ENCODE results near the gene SETBP1. TPM values are rescaled to one million over a fixed set of nuclear protein-coding genes. Genes with fewer than 3 reads are reported as not detected.

SETBP1 gene
- total RNA-seq, 1 experiment from 2014 or later, result 1.0 TPM

GRCh38 chr18:44841752-44842587 is 161.3 kb downstream of the SETBP1 start:
- no peak for DNase-seq (ENCODE audit: low read depth)

- DNase-seq (ENCODE audit: low read depth), result no peak
Observed at GRCh38 chr18:44842588-44843412, 162.1 kb downstream of the SETBP1 start.

- DNase-seq (ENCODE audit: low read depth), result no peak
Observed at GRCh38 chr18:44844486-44844885, 163.8 kb downstream of the SETBP1 start.

GRCh38 chr18:44846450-44846849 is 165.8 kb downstream of the SETBP1 start:
- DNase-seq (ENCODE audit: low read depth), result no peak

DNA sequence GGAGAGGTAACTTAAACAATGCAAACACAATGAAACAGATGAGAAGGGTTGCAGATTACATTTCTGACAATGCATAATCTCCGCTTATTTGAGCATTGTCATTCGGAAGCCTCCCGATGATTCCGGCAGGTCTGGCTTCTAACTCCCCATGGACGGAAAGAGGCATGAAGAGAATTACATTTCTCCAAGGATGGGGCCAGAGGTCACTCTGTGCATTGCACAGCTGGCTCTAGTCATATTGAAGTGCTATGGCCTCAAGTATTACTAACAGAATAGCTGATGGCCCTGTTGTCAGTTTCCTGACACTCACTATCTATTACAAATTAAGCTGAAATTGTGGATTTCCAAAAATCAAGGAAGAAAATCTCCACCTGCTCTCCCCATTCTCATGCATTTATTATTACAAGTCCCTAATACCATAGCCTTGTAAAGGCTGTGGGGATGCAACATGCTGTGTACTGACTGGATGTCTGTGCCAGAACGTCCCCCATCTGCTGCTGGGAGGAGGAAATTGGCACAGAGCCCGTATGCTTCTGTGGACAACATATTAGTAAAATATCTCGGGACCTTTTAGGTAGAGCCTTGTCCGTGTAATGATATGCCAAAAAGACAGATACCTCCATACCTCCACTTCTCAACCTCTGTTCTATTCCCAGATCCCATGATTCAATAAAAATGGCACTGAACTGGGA is 168.1 kb downstream of the SETBP1 start:
- DNase-seq (ENCODE audit: low read depth), result no peak

DNA sequence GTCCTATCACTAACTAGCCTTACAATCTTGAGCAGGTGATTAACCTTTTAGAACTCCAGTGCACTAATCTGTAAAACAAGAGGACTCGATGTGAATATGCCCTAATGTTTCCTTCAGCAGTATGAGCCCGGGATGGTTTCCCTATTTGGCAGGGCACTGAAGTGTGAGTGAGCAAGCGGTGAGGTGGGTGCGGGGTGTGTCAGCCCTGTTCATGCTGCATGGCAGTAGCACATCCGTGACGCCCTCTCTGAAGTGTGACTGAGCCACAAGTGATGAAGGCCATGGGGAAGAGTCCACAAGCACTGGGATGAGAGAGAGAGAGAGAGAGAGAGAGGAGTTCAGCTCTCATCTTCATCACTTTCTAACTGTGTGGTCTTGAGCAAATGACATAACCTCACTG is 168.7 kb downstream of the SETBP1 start:
- DNase-seq (ENCODE audit: low read depth), result no peak

DNA sequence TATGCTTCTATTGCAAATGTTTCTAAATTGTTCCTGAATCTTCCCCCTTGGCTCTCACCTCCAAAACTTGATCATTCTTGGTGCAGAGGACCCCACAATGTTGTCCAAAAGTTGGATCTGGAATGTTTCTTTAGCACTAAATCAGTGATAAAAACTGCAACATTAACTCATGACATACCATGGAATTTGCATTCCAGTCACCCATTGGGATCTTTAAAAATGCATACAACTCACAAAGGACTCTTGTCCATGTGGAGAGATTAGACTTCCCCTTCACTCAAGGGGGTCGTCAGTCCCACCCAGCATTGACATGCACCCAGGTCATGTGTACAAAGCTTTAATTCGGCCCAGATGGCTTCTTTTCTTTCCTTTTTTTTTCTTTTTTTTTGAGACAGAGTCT is 169.3 kb downstream of the SETBP1 start:
- no peak for DNase-seq (ENCODE audit: low read depth)

DNA sequence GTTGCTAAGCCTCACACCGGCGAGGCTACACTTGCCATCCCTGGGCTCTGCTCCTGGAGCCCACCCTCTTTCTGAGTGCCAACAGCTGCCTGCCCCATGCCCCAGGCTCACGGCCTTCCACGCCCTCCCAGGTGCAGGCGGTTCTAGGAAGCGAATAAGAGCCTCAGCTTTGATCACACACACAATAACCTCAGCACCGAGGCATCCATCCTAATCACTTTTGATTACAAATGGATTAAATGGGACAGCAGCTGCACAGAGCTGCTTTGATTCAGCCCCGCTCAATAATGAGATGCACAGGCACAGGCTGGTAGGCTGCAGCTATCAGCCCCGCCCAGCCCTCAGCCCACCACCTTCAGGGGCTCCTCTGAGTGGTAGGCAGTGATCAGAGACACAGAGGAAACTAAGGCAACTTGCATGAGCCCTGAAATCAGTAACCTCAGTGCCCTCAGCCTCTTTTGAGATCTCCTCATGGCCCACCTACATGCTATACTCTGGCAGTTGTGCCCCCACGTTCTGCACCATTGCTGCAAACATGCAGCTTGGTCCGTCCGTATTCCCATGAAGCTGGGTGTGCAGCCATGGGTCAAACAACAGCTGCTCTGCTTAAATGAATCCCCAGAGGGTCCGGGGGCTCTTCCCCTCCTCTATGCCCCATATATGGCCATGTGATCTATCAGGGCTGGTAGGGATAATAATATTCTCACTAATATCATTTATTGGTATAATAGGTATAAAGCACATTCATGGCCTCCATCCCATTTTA is 171.4 kb downstream of the SETBP1 start:
- no peak for DNase-seq (ENCODE audit: low read depth)

- DNase-seq (ENCODE audit: low read depth), result no peak
Observed at GRCh38 chr18:44852818-44853217, 172.1 kb downstream of the SETBP1 start.

- DNase-seq (ENCODE audit: low read depth), result no peak
Observed at GRCh38 chr18:44853430-44853829, 172.7 kb downstream of the SETBP1 start.

- no peak for DNase-seq (ENCODE audit: low read depth)
Observed at GRCh38 chr18:44855681-44856080, 175.0 kb downstream of the SETBP1 start.

DNA sequence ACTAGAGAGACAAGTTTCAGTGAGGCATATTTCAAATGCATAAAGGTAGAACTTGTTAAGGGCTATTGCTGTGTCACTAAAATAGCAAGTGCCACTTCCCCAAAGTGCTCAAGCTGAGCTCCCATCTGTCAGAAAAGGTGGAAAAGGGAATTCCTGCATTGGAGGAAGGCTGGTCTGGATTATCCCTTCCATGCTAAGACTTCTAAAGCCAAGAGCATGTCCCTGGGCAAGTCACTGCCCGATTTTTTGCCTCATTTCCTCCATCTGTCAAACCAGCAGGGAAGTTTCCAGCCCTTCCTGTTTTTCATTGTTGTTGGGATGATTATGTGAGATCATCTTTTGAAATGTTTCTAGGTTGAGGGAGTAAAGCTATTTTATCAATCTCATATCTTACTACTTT is 175.5 kb downstream of the SETBP1 start:
- no peak for DNase-seq (ENCODE audit: low read depth)

GRCh38 chr18:44857081-44857480 is 176.4 kb downstream of the SETBP1 start:
- DNase-seq (ENCODE audit: low read depth), result no peak

GRCh38 chr18:44857744-44858491 is 177.2 kb downstream of the SETBP1 start:
- no peak for DNase-seq (ENCODE audit: low read depth)

GRCh38 chr18:44859263-44859662 is 178.6 kb downstream of the SETBP1 start:
- no peak for DNase-seq (ENCODE audit: low read depth)

GRCh38 chr18:44859751-44860439 is 179.2 kb downstream of the SETBP1 start:
- DNase-seq (ENCODE audit: low read depth), result no peak

- DNase-seq (ENCODE audit: low read depth), result no peak
Observed at GRCh38 chr18:44862112-44862511, 181.4 kb downstream of the SETBP1 start.

DNA sequence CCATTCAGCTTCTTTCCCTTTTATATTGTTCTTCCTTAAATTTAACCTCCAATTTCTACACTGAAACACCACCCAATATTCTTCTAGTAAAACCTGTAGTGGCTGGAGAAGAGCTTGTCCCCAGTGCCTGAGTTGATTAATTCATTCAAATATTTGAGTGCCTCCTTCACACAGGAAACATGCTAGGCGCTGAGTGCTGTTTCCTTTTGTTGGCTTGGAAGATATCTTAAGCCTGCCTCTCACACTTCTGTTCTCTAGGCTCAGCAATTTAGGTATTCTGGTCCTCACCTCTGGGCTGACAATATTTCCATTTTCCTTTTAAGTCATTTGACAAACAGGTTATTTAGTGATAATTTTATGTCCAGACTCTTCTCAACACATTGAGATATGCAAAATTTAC is 185.4 kb downstream of the SETBP1 start:
- DNase-seq (ENCODE audit: low read depth), result no peak

DNA sequence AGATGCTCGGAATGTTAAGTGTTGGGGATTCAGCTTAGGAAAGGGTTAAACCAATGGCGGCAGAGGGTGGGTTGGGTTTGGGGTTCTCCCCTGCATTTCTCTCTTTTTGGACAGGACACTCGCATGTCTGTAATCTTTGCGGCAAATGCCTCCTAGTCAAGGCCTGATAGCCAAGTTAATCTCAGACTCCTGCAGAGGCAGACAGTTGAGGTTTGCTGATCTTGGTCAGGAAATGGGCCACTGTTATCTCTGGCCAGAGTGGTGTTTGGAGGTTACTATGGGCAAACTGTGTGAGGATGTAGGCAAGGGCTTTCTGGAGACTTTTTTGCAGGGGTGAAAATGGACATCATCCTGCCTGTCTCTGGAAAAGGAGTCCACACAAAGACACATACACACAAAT is 188.8 kb downstream of the SETBP1 start:
- no peak for DNase-seq (ENCODE audit: low read depth)

Measured in Daoy (cell line).